NCI-H510A treated with DMSO at 0.1 percent for 48 hours (cell line): ENCODE measurements around the gene ZNF827.

Experiments
- DNase-seq: peaks from one replicate; lab custom pipeline; 2025; lab: John Stamatoyannopoulos, UW

The ZNF827 gene

GRCh38 chr4:145709336-145709735 is 229.3 kb downstream of the ZNF827 start:
- DNase-seq = no peak
